Breast epithelium (tissue), 3 donors: ENCODE data around the gene TBCK.

Experiments
- POLR2A ChIP-seq: fragments of 450-650 bp; IDR thresholded peaks from one replicate; pipeline ENCODE4 v1.6.1; 2016; ENCODE audit warnings: antibody characterized with exemption, mild to moderate bottlenecking, moderate library complexity
- POLR2AphosphoS5 ChIP-seq, 3 donors: sonication (generic); formaldehyde crosslinking; IDR thresholded peaks; one replicate each; pipeline ENCODE4 v1.6.1; 2017; ENCODE audit warnings: antibody characterized with exemption in 3 of 3

- no peak for TF ChIP-seq POLR2AphosphoS5 (IDR thresholded peaks at IDR 0.05)
- TF ChIP-seq POLR2A: no peak
Measured at GRCh38 chr4:106344647-106344970, 28.6 kb upstream of the TBCK start.
